Breast epithelium (tissue), 3 donors: ENCODE results near the gene HSF5.

Experiments used
- POLR2A ChIP-seq: fragments of 450-650 bp; IDR thresholded peaks from one replicate; pipeline ENCODE4 v1.6.1; 2016; ENCODE audit warnings: antibody characterized with exemption, mild to moderate bottlenecking, moderate library complexity
- TF ChIP-seq, protein P1 (sequence below), 3 donors: fragments of 450-650 bp; IDR thresholded peaks; one replicate each; pipeline ENCODE4 v1.5.1; 2016 to 2017; ENCODE audit warnings: antibody characterized with exemption in 3 of 3, mild to moderate bottlenecking in 3 of 3, moderate library complexity in 3 of 3

GRCh38 chr17:58507123-58507634, 19.0 kb upstream of the HSF5 start:
- TF ChIP-seq, protein P1, sequence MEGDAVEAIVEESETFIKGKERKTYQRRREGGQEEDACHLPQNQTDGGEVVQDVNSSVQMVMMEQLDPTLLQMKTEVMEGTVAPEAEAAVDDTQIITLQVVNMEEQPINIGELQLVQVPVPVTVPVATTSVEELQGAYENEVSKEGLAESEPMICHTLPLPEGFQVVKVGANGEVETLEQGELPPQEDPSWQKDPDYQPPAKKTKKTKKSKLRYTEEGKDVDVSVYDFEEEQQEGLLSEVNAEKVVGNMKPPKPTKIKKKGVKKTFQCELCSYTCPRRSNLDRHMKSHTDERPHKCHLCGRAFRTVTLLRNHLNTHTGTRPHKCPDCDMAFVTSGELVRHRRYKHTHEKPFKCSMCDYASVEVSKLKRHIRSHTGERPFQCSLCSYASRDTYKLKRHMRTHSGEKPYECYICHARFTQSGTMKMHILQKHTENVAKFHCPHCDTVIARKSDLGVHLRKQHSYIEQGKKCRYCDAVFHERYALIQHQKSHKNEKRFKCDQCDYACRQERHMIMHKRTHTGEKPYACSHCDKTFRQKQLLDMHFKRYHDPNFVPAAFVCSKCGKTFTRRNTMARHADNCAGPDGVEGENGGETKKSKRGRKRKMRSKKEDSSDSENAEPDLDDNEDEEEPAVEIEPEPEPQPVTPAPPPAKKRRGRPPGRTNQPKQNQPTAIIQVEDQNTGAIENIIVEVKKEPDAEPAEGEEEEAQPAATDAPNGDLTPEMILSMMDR (IDR thresholded peaks at IDR 0.05) = no peak
- no peak for TF ChIP-seq POLR2A
